Muscle layer of duodenum (tissue), 2 donors: ENCODE results near the gene MYL5.

Experiments used
- H3K27ac ChIP-seq: one replicate; pipeline ENCODE4 v1.7.0; 2013; ENCODE audit warnings: mild to moderate bottlenecking, low read length
- H3K27me3 ChIP-seq: one replicate; pipeline ENCODE4 v1.7.0; 2013; ENCODE audit warnings: low read depth, mild to moderate bottlenecking, control low read depth, low read length
- H3K36me3 ChIP-seq, 2 donors: one replicate each; pipeline ENCODE4 v1.7.0; 2013; ENCODE audit warnings: low read length in 2 of 2, control low read depth in 1 of 2, mild to moderate bottlenecking in 1 of 2; ENCODE audit not compliant: insufficient read depth in 2 of 2, control insufficient read depth in 1 of 2
- H3K4me1 ChIP-seq, 2 donors: one replicate each; pipeline ENCODE4 v1.7.0; 2013; ENCODE audit warnings: low read length in 2 of 2, mild to moderate bottlenecking in 2 of 2, control low read depth in 1 of 2, moderate library complexity in 1 of 2; ENCODE audit not compliant: insufficient read depth in 2 of 2, control insufficient read depth in 1 of 2
- H3K4me3 ChIP-seq, 2 donors: one replicate each; pipeline ENCODE4 v1.7.0; 2013; ENCODE audit warnings: low read length in 2 of 2, low read depth in 1 of 2, mild to moderate bottlenecking in 1 of 2
- H3K9me3 ChIP-seq, 2 donors: one replicate each; pipeline ENCODE4 v1.7.0; 2013; ENCODE audit warnings: low read length in 2 of 2, control low read depth in 1 of 2, mild to moderate bottlenecking in 1 of 2; ENCODE audit not compliant: control insufficient read depth in 1 of 2
- donor health status: healthy.

MYL5 gene

GRCh38 chr4:679104-679481 is 4.8 kb downstream of the MYL5 start:
- Histone ChIP-seq H3K4me1 (peaks cover 6 to 30% of the 10 kb centered on the region in 2 donors), H3K27me3 (no peaks in the 10 kb centered on the region), H3K36me3 (no peaks in the 10 kb centered on the region), H3K9me3 (no peaks in the 10 kb centered on the region), H3K27ac (no peak overlapping the region), H3K4me3 (no peak overlapping the region)

- peaks cover 6 to 30% of the 10 kb centered on the region in 2 donors for H3K4me1 ChIP-seq
Observed at GRCh38 chr4:679629-680028, 5.3 kb downstream of the MYL5 start.

GRCh38 chr4:680091-680490 is 5.7 kb downstream of the MYL5 start:
- H3K27me3 ChIP-seq: no peaks in the 10 kb centered on the region
- H3K4me1 ChIP-seq: peaks cover 4 to 28% of the 10 kb centered on the region in 2 donors
- H3K36me3 ChIP-seq: no peaks in the 10 kb centered on the region
- H3K9me3 ChIP-seq: no peaks in the 10 kb centered on the region
- H3K4me3 ChIP-seq: peak overlapping the region in 1 of 2 donors; percentile 62
- no peak overlapping the region for H3K27ac ChIP-seq

More at GRCh38 chr4:679629-680028, 5.3 kb downstream of the MYL5 start:
- Histone ChIP-seq H3K4me3 (no peak overlapping the region), H3K9me3 (no peaks in the 10 kb centered on the region), H3K36me3 (no peaks in the 10 kb centered on the region), H3K27ac (no peak overlapping the region), H3K27me3 (no peaks in the 10 kb centered on the region)

- Histone ChIP-seq H3K9me3 (no peaks in the 10 kb centered on the region), H3K27ac (no peak overlapping the region), H3K4me3 (peak overlapping the region in 1 of 2 donors; percentile 62), H3K36me3 (no peaks in the 10 kb centered on the region), H3K4me1 (peaks cover 0 to 24% of the 10 kb centered on the region in 2 donors), H3K27me3 (no peaks in the 10 kb centered on the region)
Observed at GRCh38 chr4:680551-680927, 6.2 kb downstream of the MYL5 start.

GRCh38 chr4:680928-681645 is 6.7 kb downstream of the MYL5 start:
- H3K9me3 ChIP-seq: no peaks in the 10 kb centered on the region
- no peak overlapping the region for H3K27ac ChIP-seq
- no peaks in the 10 kb centered on the region for H3K36me3 ChIP-seq
- peak overlapping the region in 1 of 2 donors; percentile 62 for H3K4me3 ChIP-seq
- H3K4me1 ChIP-seq: peaks cover 0 to 20% of the 10 kb centered on the region in 2 donors
- H3K27me3 ChIP-seq: no peaks in the 10 kb centered on the region

- no peaks in the 10 kb centered on the region for H3K9me3 ChIP-seq
- no peak overlapping the region for H3K4me3 ChIP-seq
- peaks cover 0 to 22% of the 10 kb centered on the region in 2 donors for H3K4me1 ChIP-seq
- H3K36me3 ChIP-seq: no peaks in the 10 kb centered on the region
- H3K27ac ChIP-seq: no peak overlapping the region
- no peaks in the 10 kb centered on the region for H3K27me3 ChIP-seq
Observed at GRCh38 chr4:681736-682451, 7.6 kb downstream of the MYL5 start.

GRCh38 chr4:682490-683172 is 8.3 kb downstream of the MYL5 start:
- Histone ChIP-seq H3K27ac (no peak overlapping the region), H3K27me3 (no peaks in the 10 kb centered on the region), H3K4me3 (no peak overlapping the region), H3K9me3 (no peaks in the 10 kb centered on the region), H3K4me1 (peaks cover 0 to 29% of the 10 kb centered on the region in 2 donors), H3K36me3 (no peaks in the 10 kb centered on the region)

- H3K4me1 ChIP-seq: peaks cover 0 to 36% of the 10 kb centered on the region in 2 donors
- H3K36me3 ChIP-seq: no peaks in the 10 kb centered on the region
- no peaks in the 10 kb centered on the region for H3K27me3 ChIP-seq
- H3K9me3 ChIP-seq: no peaks in the 10 kb centered on the region
- H3K27ac ChIP-seq: no peak overlapping the region
- H3K4me3 ChIP-seq: no peak overlapping the region
Observed at GRCh38 chr4:683247-683897, 9.0 kb downstream of the MYL5 start.

GRCh38 chr4:683982-684622 is 9.8 kb downstream of the MYL5 start:
- peaks cover 0 to 40% of the 10 kb centered on the region in 2 donors for H3K4me1 ChIP-seq
- H3K27ac ChIP-seq: no peak overlapping the region
- H3K27me3 ChIP-seq: no peaks in the 10 kb centered on the region
- H3K9me3 ChIP-seq: no peaks in the 10 kb centered on the region
- no peaks in the 10 kb centered on the region for H3K36me3 ChIP-seq
- H3K4me3 ChIP-seq: no peak overlapping the region

- peaks cover 4 to 45% of the 10 kb centered on the region in 2 donors for H3K4me1 ChIP-seq
- H3K9me3 ChIP-seq: no peaks in the 10 kb centered on the region
- H3K27me3 ChIP-seq: no peaks in the 10 kb centered on the region
- H3K36me3 ChIP-seq: no peaks in the 10 kb centered on the region
- no peak overlapping the region for H3K4me3 ChIP-seq
- no peak overlapping the region for H3K27ac ChIP-seq
Observed at GRCh38 chr4:684623-685327, 10.4 kb downstream of the MYL5 start.
